Activated CD4-positive, alpha-beta T cell treated with anti-CD3 and anti-CD28 coated beads, Interleukin-2, Interleukin-6, amounts not matched to agents 100 ng/mL and 50 ng/mL, durations not matched to agents 16 hours and 8 hours (primary cell): ENCODE measurements around the gene DLG3.

Experiments
- DNase-seq: peaks from one replicate; pipeline ENCODE4 v3.0.0-alpha.2; 2020

The DLG3 gene

DNA sequence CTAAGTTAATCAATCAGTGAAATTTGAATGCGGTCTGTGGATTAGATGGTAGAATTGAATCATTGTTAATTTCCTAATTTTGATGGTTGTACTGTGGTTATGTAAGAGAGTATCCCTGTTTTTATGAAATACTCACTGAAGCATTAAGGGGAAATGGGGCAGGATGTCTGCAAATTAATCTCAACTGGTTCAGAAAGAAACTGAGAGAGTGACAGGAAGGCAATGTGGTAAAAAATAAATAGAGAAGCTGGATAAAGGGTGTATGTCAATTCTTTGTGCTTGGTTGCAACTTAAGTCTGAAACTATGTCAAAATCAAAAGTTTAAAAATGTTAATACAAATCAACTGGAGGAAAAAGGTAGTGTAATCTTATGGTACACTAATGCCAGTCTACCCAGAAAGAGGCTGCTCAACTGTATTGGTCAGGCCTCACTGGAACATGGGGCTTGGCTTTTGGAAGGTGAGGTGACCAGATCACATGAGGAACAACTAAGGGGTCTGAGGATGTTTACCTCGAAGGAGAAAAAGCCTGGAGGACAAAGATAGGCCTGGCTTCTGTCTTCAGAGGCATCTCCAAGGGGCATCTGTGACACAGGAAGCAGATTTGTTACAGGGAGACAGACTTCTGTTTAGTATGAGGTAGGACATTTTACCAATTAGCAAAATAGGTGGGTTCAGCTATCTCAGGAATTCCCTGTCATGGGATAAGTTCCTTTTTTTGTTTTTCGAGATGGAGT lies 83.1 kb downstream of the DLG3 start:
- DNase-seq, result no peak

DNA sequence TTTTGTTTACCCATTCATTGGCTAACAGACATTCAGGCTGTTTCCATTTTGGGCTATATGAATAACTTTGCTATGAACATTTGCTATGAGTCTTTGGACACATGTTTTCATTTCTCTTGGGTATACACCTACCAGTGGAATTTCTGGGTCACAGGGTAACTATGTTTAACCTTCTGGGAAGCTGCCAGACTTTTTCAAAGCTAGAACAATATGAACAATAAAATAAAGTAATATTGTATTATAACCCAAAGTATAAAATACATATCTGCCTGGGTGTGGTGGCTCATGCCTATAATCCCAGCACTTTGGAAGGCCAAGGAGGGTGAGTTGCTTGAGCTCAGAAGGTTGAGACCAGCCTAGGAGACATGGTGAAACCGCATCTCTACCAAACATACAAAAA lies 90.6 kb downstream of the DLG3 start:
- no peak for DNase-seq

DNA sequence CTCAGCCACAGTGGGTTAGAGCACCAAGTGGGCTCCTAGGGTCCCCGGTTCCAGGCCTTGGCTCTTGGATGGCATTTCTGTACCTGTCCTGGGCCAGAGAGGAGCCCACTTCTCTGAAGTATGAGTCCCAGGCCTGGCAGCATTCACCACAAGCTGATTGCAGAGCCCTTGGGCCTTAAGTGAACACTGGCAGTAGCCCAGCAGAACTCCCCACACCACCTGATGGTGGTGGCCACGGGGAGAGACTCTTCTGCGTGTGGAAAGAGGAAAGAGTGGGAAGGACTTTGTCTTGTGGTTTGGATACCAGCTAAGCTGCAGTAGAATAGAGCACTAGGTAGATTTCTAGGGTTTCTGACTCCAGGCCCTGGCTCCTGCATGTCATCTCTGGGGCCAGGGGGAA lies 104.8 kb downstream of the DLG3 start:
- no peak for DNase-seq

DNA sequence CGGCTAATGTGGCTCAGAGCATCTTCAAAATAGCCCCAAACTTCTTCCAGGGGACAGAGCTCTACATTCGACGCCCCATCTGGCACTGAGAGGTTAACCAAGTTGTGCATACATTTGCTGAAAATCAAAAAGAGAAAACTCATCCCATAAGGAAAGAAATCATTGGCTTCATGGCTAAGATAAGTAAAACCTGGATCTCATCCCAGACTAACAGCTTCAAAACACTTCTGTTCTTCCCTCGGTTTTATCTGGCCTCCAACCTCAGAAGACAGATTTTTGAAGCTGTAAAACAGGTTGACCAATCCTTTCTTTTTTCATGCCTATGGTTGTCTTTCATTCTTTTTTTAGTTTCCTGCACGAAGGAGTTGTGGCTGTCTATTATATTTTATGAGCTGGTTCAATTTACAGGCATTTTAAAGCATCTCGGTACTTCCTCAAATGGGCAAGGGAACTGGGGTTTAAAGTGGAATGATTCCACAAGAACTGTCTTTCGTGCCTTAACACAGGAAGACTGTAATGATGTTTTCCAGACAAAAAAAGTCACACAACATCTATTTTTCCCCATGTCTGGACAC lies 107.6 kb downstream of the DLG3 start:
- no peak for DNase-seq

DNA sequence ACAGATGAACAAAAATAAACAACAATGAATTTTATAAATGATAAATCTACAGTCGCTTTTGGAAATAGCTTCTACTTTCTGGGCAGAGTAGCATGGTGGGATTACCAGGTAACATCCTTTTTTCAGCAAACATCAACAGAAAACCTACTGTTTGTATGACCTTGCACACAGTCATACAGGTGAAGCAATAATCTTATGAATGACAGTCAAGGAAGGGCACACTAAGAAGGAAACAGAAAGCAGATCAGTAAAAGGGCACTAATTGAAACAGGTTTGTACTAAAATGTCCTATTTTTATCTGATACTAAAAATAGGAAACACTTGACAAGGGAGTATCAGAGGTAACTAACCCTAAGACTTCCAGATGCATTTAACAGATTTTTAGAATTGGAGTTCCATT lies 108.9 kb downstream of the DLG3 start:
- DNase-seq, result peak; percentile 12

DNA sequence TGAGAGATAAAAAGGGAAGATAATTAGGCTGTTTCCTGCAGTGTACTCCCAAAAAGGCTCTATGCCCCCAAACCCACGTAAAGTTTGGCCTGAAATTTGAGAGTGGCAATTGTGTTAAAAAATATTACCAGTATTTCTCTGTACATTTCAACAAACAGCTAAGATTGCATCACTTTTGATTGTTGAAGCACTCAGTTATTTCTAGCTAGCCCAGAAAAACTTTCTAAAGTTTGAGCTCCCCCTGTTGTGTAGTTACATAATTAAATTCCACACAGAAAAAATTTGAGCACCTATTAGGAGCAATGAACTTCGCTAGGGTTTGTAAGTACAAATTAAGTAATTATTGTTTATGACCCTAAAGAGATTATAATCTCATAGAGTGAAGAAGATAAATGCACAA lies 109.4 kb downstream of the DLG3 start:
- DNase-seq, result peak; percentile 10

DNA sequence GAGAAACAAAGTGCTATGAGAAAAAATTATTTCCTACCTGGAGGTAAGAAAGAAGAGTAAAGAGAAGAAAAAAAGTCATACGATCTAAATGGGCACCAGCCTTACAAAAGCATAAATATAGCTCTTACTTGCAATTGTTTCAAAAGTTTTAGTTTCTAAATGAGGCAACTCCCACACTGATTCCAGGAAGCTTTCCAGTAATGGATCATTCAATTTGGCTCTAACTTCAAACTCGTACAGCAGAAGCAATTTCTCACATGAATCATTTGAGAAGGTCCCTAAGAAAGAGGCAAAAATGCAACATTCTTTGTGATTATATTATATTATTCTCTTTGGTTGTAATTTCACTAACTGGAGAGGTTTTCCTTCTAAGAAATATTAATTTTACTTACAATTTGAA lies 109.9 kb downstream of the DLG3 start:
- no peak for DNase-seq

DNA sequence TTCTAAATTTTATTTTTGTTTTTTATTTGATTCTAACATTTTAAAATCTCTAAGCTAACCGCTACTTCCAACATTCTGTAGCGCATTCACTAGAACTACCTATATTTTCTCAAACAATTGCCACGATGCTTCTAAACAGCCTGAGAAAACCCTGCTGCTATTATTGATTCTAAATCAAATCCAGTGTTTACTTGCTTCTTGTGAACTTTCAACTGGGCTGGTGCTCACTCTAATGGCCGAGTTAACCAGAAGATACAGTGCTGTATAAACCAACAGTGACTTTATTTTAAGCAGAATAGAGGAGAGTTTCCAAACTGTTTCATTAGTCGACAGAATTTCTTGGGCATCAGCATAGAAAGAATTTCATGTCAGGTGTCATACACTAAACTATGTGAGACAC lies 110.3 kb downstream of the DLG3 start:
- no peak for DNase-seq
